ENCODE data around the gene FOSL1.
A peak's percentile ranks its signal among the peaks of the same experiment; 100 is the strongest.

Gene FOSL1

GRCh38 chr11:65882120-65883057 lies 17.8 kb downstream of the FOSL1 start:
- no peak for DNase-seq (ENCODE audit: low read depth, low spot score)

- no peak for DNase-seq (ENCODE audit: low read depth, low spot score)
Observed at GRCh38 chr11:65880844-65881421, 19.3 kb downstream of the FOSL1 start.

- DNase-seq (ENCODE audit: low read depth, low spot score), result no peak
Observed at GRCh38 chr11:65880027-65880426, 20.2 kb downstream of the FOSL1 start.

- no peak for DNase-seq (ENCODE audit: low read depth, low spot score)
Observed at GRCh38 chr11:65879617-65880016, 20.6 kb downstream of the FOSL1 start, which contains the start of gene CTSW. CTSW (plus strand) TSS chr11:65879837; CDS start chr11:65879855, 18 bp downstream.

GRCh38 chr11:65873318-65874156 lies 26.7 kb downstream of the FOSL1 start:
- peak; percentile 86 for DNase-seq (ENCODE audit: low read depth, low spot score)

GRCh38 chr11:65872586-65873317 lies 27.4 kb downstream of the FOSL1 start, which contains the start of gene EFEMP2:
EFEMP2 (minus strand) TSS chr11:65872800; CDS start chr11:65872354, 446 bp downstream.
- no peak for DNase-seq (ENCODE audit: low read depth, low spot score)

- no peak for DNase-seq (ENCODE audit: low read depth, low spot score)
Observed at GRCh38 chr11:65871811-65872548, 28.2 kb downstream of the FOSL1 start.

GRCh38 chr11:65870706-65871681 lies 29.2 kb downstream of the FOSL1 start:
- no peak for DNase-seq (ENCODE audit: low read depth, low spot score)

- no peak for DNase-seq (ENCODE audit: low read depth, low spot score)
Observed at GRCh38 chr11:65870307-65870658, 29.9 kb downstream of the FOSL1 start.

GRCh38 chr11:65869643-65870306 lies 30.4 kb downstream of the FOSL1 start:
- DNase-seq (ENCODE audit: low read depth, low spot score), result no peak

- DNase-seq (ENCODE audit: low read depth, low spot score), result no peak
Observed at GRCh38 chr11:65868907-65869306, 31.3 kb downstream of the FOSL1 start.

GRCh38 chr11:65868076-65868667 lies 32.0 kb downstream of the FOSL1 start:
- no peak for DNase-seq (ENCODE audit: low read depth, low spot score)

- no peak for DNase-seq (ENCODE audit: low read depth, low spot score)
Observed at GRCh38 chr11:65867284-65868071, 32.7 kb downstream of the FOSL1 start.

GRCh38 chr11:65866509-65867283 lies 33.5 kb downstream of the FOSL1 start:
- DNase-seq (ENCODE audit: low read depth, low spot score), result no peak

GRCh38 chr11:65865550-65866172 lies 34.5 kb downstream of the FOSL1 start:
- DNase-seq (ENCODE audit: low read depth, low spot score), result no peak

GRCh38 chr11:65864706-65865471 lies 35.3 kb downstream of the FOSL1 start:
- no peak for DNase-seq (ENCODE audit: low read depth, low spot score)

Measured in activated naive CD8-positive, alpha-beta T cell treated with anti-CD3 and anti-CD28 coated beads, Interleukin-2, amount 50 U/mL, for 16 hours (primary cell).